GM23338 (cell line): ENCODE measurements around the gene UMODL1.

Source experiments
- EZH2 ChIP-seq: fragments of 200-600 bp; sonication (generic); IDR thresholded peaks from one replicate; pipeline ENCODE4 v1.8.0; 2017; ENCODE audit warnings: antibody characterized with exemption, mild to moderate bottlenecking, low read depth; ENCODE audit not compliant: unreplicated experiment
- TF ChIP-seq, protein P1 (sequence below), 2 experiments: fragments of 200-600 bp in 1 of 2; sonication (generic) in 1 of 2; conservative IDR thresholded peaks; 2 replicates each; pipeline versions ENCODE4 v1.5.1 to v1.6.1; 2016 to 2017; ENCODE audit warnings: antibody characterized with exemption in 2 of 2, low read depth in 2 of 2, mild to moderate bottlenecking in 2 of 2, moderate library complexity in 1 of 2

DNA sequence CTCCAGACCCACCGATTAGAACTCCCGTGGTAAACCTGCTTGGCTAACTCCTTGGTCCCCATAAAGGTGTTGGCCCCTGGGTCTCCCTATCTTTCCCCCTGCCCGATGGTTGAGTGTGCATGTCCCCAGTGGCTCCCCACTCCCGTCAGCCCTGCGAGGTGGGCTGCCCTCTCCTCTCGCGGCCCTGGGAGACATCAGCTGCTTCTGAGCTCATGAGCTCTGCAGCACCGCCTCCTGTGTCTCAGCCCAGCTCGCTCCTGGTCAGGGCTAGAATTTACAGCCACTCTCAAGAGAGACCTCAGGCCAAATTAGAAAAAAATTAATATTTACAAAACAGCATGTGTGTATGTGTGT lies 45.1 kb upstream of the UMODL1 start:
- TF ChIP-seq EZH2 = no peak
- TF ChIP-seq, protein P1, sequence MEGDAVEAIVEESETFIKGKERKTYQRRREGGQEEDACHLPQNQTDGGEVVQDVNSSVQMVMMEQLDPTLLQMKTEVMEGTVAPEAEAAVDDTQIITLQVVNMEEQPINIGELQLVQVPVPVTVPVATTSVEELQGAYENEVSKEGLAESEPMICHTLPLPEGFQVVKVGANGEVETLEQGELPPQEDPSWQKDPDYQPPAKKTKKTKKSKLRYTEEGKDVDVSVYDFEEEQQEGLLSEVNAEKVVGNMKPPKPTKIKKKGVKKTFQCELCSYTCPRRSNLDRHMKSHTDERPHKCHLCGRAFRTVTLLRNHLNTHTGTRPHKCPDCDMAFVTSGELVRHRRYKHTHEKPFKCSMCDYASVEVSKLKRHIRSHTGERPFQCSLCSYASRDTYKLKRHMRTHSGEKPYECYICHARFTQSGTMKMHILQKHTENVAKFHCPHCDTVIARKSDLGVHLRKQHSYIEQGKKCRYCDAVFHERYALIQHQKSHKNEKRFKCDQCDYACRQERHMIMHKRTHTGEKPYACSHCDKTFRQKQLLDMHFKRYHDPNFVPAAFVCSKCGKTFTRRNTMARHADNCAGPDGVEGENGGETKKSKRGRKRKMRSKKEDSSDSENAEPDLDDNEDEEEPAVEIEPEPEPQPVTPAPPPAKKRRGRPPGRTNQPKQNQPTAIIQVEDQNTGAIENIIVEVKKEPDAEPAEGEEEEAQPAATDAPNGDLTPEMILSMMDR (conservative IDR thresholded peaks at IDR 0.05; ENCODE audit: low read depth in 2 of 2) = no peak
